NCI-H146 treated with DMSO at 0.1 percent for 48 hours (cell line): ENCODE results near the gene KCNK3.
A peak's percentile ranks its signal among the peaks of the same experiment; 100 is the strongest.

Source experiments
- DNase-seq: peaks from one replicate; lab custom pipeline; 2025; ENCODE audit not compliant: unreplicated experiment; lab: John Stamatoyannopoulos, UW

KCNK3 gene

GRCh38 chr2:26687801-26688200 is 4.7 kb upstream of the KCNK3 start:
- DNase-seq: peak; percentile 94

GRCh38 chr2:26691161-26691560 is 1.4 kb upstream of the KCNK3 start:
- DNase-seq: no peak

- DNase-seq: no peak
Measured at GRCh38 chr2:26691881-26692278, 642 bp upstream of the KCNK3 start.

- peak; percentile 55 for DNase-seq
Measured at GRCh38 chr2:26692897-26693849, 651 bp downstream of the KCNK3 start.

GRCh38 chr2:26694001-26694400 is 1.5 kb downstream of the KCNK3 start:
- no peak for DNase-seq

GRCh38 chr2:26696351-26696816 is 3.9 kb downstream of the KCNK3 start:
- DNase-seq: no peak

- DNase-seq: no peak
Measured at GRCh38 chr2:26697425-26697824, 4.9 kb downstream of the KCNK3 start.

GRCh38 chr2:26699295-26699694 is 6.8 kb downstream of the KCNK3 start:
- no peak for DNase-seq

- no peak for DNase-seq
Measured at GRCh38 chr2:26700078-26700477, 7.6 kb downstream of the KCNK3 start.

GRCh38 chr2:26701596-26701995 is 9.1 kb downstream of the KCNK3 start:
- no peak for DNase-seq

- no peak for DNase-seq
Measured at GRCh38 chr2:26702025-26702424, 9.5 kb downstream of the KCNK3 start.

- DNase-seq: no peak
Measured at GRCh38 chr2:26704441-26704977, 12.0 kb downstream of the KCNK3 start.

GRCh38 chr2:26705126-26705525 is 12.6 kb downstream of the KCNK3 start:
- DNase-seq: no peak

- DNase-seq: no peak
Measured at GRCh38 chr2:26706093-26706492, 13.6 kb downstream of the KCNK3 start.

- DNase-seq: no peak
Measured at GRCh38 chr2:26706616-26707473, 14.3 kb downstream of the KCNK3 start.

GRCh38 chr2:26707747-26708146 is 15.2 kb downstream of the KCNK3 start:
- no peak for DNase-seq

- no peak for DNase-seq
Measured at GRCh38 chr2:26708457-26708856, 15.9 kb downstream of the KCNK3 start.

- no peak for DNase-seq
Measured at GRCh38 chr2:26709323-26710110, 17.0 kb downstream of the KCNK3 start.

GRCh38 chr2:26710145-26710544 is 17.6 kb downstream of the KCNK3 start:
- DNase-seq: no peak

GRCh38 chr2:26710743-26711456 is 18.4 kb downstream of the KCNK3 start:
- DNase-seq: no peak
